Activated CD4-positive, alpha-beta T cell treated with anti-CD3 and anti-CD28 coated beads, Interleukin-2, amount 50 U/mL, for 1 hour (primary cell): ENCODE results near the gene TSHZ2.
A peak's percentile ranks its signal among the peaks of the same experiment; 100 is the strongest.

Experiments used
- DNase-seq: peaks from one replicate; pipeline ENCODE4 v3.0.0-alpha.2; 2020

Gene TSHZ2

GRCh38 chr20:53070706-53071392, 98.7 kb downstream of the TSHZ2 start:
- DNase-seq, result no peak

- DNase-seq, result no peak
Observed at GRCh38 chr20:53071833-53072232, 99.7 kb downstream of the TSHZ2 start.

GRCh38 chr20:53072923-53073579, 100.9 kb downstream of the TSHZ2 start:
- DNase-seq, result no peak

- DNase-seq, result no peak
Observed at GRCh38 chr20:53073636-53074415, 101.7 kb downstream of the TSHZ2 start.

- DNase-seq, result no peak
Observed at GRCh38 chr20:53074811-53075314, 102.7 kb downstream of the TSHZ2 start.

GRCh38 chr20:53076668-53077067, 104.5 kb downstream of the TSHZ2 start:
- no peak for DNase-seq

- DNase-seq, result no peak
Observed at GRCh38 chr20:53077373-53078205, 105.4 kb downstream of the TSHZ2 start.

GRCh38 chr20:53078761-53079160, 106.6 kb downstream of the TSHZ2 start:
- no peak for DNase-seq

- DNase-seq, result no peak
Observed at GRCh38 chr20:53079261-53079691, 107.1 kb downstream of the TSHZ2 start.

GRCh38 chr20:53079828-53080686, 107.9 kb downstream of the TSHZ2 start:
- DNase-seq, result no peak

GRCh38 chr20:53080687-53080962, 108.5 kb downstream of the TSHZ2 start:
- DNase-seq, result no peak

GRCh38 chr20:53080969-53081871, 109.1 kb downstream of the TSHZ2 start:
- peak; percentile 11 for DNase-seq

GRCh38 chr20:53081916-53082863, 110.0 kb downstream of the TSHZ2 start:
- DNase-seq, result no peak

- DNase-seq, result no peak
Observed at GRCh38 chr20:53083411-53083810, 111.3 kb downstream of the TSHZ2 start.

GRCh38 chr20:53084408-53084997, 112.3 kb downstream of the TSHZ2 start:
- no peak for DNase-seq

GRCh38 chr20:53085720-53086119, 113.6 kb downstream of the TSHZ2 start:
- DNase-seq, result no peak

GRCh38 chr20:53087037-53087777, 115.0 kb downstream of the TSHZ2 start:
- DNase-seq, result no peak

GRCh38 chr20:53088786-53089185, 116.6 kb downstream of the TSHZ2 start:
- DNase-seq, result no peak
